ENCODE measurements around the gene GAB4.

- TF ChIP-seq POLR2AphosphoS5 (IDR thresholded peaks at IDR 0.05; ENCODE audit: low read depth, low read length) = no peak
- no peak for TF ChIP-seq REST (IDR thresholded peaks at IDR 0.05; ENCODE audit: insufficient read depth in 1 of 2, low read depth in 2 of 2, low read length in 2 of 2)
- TF ChIP-seq TAF1 (IDR thresholded peaks at IDR 0.05; ENCODE audit: borderline replicate concordance, insufficient read depth, low read length) = no peak
Measured at GRCh38 chr22:16972311-16972710, 35.7 kb downstream of the GAB4 start.
